Lower lobe of right lung (tissue), 2 donors: ENCODE results near the gene TM9SF3. TPM values are rescaled to one million over a fixed set of nuclear protein-coding genes. Genes with fewer than 3 reads are reported as not detected.
A peak's percentile ranks its signal among the peaks of the same experiment; 100 is the strongest.

ENCODE experiments used
- ATAC-seq, 2 donors: fragments of 200-7000 bp; cut with Tn5 transposase; one replicate each; pipeline ENCODE4 v1.9.1; 2020 to 2022; ENCODE audit warnings: mild to moderate bottlenecking in 2 of 2, moderate library complexity in 2 of 2
- DNase-seq: peaks from one replicate; pipeline ENCODE4 v3.0.0-alpha.2; 2020
- H3K27ac ChIP-seq: fragments of 200-600 bp; one replicate; pipeline ENCODE4 v1.8.0; 2022
- H3K27me3 ChIP-seq: fragments of 200-600 bp; one replicate; pipeline ENCODE4 v1.8.0; 2022; ENCODE audit warnings: low read depth
- H3K36me3 ChIP-seq: fragments of 200-600 bp; one replicate; pipeline ENCODE4 v1.8.0; 2022; ENCODE audit warnings: mild to moderate bottlenecking
- H3K4me1 ChIP-seq: fragments of 200-600 bp; one replicate; pipeline ENCODE4 v1.8.0; 2022
- H3K4me3 ChIP-seq: fragments of 200-600 bp; one replicate; pipeline ENCODE4 v1.8.0; 2022; ENCODE audit warnings: mild to moderate bottlenecking
- H3K9me3 ChIP-seq: fragments of 200-600 bp; one replicate; pipeline ENCODE4 v1.8.0; 2022
- intact Hi-C: fragments of 100-400 bp; cut with DNase I; formaldehyde crosslinking; loops from one replicate; pipeline ENCODE4 v1.11.0; 2022
- long read RNA-seq: library from polyadenylated mRNA; unstranded; transcript quantifications from one replicate; pipeline ENCODE4 v2.0.0, GENCODE V29; 2021
- total RNA-seq: library from RNA; stranded (reverse); fragmentation: NEBNext Ultra II Directional; extraction: Animal tissue kit (Norgen Biotek cat#: 25700); gene quantifications from one replicate; pipeline ENCODE4 v1.2.1, GENCODE V29; 2021
- TF ChIP-seq, protein P1 (sequence below): fragments of 200-600 bp; IDR thresholded peaks from one replicate; pipeline ENCODE4 v1.8.0; 2022; ENCODE audit warnings: antibody characterized with exemption, mild to moderate bottlenecking
- donor health status: DM: no; HTN: yes; CAD: no; lungs with severe emphysema.

The TM9SF3 gene
- total RNA-seq: 112 TPM
- long read RNA-seq, full-length matches to known transcripts: 316 of 358 reads
- long read RNA-seq, partial matches to known transcripts: 15 of 358 reads
- long read RNA-seq, other reads (novel, unspliced or antisense): 27 of 358 reads

DNA sequence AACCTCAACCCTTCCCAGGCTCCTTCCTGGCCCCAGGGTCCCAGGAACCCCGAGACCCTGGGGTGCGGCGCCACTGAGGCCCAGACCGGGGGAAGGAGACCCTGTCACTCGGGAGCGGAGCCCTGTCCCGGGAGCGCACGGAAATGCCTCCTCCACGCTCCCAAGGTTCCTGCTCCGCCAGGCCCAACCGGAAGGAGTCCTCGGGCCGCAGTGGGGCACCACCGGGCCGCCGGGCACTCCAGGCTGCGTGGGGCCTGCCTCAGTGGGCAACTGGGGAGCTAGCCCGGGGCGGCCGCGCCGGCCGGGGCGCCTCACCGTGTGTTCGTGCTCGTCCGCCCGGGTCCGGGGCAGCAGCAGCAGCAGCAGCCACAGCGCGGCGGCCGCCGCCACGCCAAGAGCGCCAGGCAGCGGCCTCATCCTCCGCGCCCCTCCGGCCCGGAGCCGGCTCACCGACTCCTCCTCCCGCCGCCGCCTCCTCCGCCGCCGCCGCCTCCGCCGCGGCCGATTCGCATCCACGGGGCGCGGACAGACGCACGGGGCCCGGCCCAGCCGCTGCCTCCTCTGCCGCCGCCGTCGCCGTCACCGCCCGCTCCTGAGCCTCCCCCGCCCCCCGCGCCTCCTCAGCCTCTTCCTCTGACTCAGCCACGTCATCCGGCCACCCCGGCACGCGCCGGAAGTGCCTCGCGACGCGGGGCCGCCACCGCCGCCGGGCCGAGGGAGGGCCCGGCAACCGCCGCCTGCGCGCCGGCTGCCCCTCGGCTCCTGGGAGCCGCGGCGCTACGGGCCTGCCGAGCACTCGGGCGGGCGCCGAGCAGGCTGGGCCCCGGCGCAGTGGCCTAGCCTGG, at the start of gene TM9SF3:
Gene TM9SF3 (minus strand): TSS at position 594 of the 845 bp plus-strand sequence. CDS start 177 bp downstream, at position 417.
- TF ChIP-seq, protein P1, sequence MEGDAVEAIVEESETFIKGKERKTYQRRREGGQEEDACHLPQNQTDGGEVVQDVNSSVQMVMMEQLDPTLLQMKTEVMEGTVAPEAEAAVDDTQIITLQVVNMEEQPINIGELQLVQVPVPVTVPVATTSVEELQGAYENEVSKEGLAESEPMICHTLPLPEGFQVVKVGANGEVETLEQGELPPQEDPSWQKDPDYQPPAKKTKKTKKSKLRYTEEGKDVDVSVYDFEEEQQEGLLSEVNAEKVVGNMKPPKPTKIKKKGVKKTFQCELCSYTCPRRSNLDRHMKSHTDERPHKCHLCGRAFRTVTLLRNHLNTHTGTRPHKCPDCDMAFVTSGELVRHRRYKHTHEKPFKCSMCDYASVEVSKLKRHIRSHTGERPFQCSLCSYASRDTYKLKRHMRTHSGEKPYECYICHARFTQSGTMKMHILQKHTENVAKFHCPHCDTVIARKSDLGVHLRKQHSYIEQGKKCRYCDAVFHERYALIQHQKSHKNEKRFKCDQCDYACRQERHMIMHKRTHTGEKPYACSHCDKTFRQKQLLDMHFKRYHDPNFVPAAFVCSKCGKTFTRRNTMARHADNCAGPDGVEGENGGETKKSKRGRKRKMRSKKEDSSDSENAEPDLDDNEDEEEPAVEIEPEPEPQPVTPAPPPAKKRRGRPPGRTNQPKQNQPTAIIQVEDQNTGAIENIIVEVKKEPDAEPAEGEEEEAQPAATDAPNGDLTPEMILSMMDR: no peak
- Histone ChIP-seq H3K4me1 (peaks cover 63% of the 10 kb centered on the region), H3K4me3 (peak within 1 kb of the TSS; percentile 77), H3K27me3 (no peaks in the 10 kb centered on the region), H3K36me3 (no peaks in the 10 kb centered on the region), H3K9me3 (no peaks in the 10 kb centered on the region), H3K27ac (peak within 1 kb of the TSS; percentile 98)
- intact Hi-C loops: no loop called here
- ATAC-seq (peak; percentile 94 to 96), DNase-seq (peak; percentile 97)

DNA sequence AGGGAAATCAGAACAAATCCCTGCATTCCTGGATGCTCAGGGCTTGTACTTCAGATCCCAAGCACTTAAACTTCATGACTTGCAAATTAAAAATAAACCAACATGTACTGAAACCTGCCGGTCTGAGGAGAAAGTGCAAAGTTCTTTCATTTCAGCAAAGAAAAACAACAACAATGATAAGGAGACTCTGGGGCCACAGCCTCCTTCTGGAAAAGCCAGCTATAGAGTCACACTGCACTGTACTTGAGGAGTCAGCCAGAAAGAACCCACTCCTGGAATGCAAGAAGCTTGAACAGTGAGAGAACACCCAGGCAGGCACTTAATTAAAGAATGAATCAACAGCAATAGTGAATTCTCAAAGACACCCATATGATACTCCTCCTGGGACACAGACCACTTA, 49.7 kb upstream of the TM9SF3 start:
- DNase-seq (no peak), ATAC-seq (no peak)
- intact Hi-C loops: no loop called here
- H3K9me3 ChIP-seq: no peaks in the 10 kb centered on the region
- no peaks in the 10 kb centered on the region for H3K4me1 ChIP-seq
- H3K36me3 ChIP-seq: no peaks in the 10 kb centered on the region
- no peak overlapping the region for H3K27ac ChIP-seq
- no peaks in the 10 kb centered on the region for H3K27me3 ChIP-seq
- TF ChIP-seq, protein P1: no peak
- no peak overlapping the region for H3K4me3 ChIP-seq

DNA sequence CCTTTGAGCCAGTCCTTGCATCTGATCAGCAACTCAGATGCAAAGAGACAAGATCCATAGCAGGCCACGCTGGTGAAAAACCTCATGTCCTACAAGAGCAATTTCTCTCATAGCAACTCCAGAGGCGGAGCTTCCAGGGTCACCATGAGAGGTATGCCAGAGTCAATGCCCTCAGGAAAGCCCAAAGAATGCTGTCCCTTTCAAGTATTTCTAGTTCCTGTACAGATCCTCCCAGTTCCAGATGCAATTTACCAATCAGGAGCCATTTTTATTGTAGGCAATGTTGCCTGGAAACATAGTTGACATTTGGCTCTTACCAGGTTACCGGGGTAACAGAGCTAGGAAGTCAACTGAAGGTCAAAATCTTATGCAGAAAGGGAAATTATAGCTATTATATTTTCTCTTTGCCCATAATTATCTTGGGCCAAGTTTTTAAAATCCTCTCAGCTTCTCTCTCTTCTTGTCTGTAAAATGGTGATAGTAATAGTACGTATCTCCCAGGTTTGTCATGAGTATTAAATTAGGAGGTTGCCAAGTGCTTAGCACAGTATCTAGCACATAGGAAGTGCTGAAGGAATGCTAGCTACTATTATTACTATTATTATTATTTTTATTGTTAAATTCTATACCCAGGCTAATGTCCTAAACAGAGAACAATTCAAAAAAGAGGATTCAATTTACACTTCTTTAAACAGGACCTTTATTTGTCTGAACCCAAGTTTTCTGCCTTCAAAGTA, 46.3 kb upstream of the TM9SF3 start:
- H3K4me3 ChIP-seq: no peak overlapping the region
- intact Hi-C loops: no loop called here
- H3K27ac ChIP-seq: no peak overlapping the region
- peak; percentile 28 to 73 for ATAC-seq
- no peaks in the 10 kb centered on the region for H3K36me3 ChIP-seq
- H3K9me3 ChIP-seq: no peaks in the 10 kb centered on the region
- H3K4me1 ChIP-seq: no peaks in the 10 kb centered on the region
- no peak for DNase-seq
- TF ChIP-seq, protein P1: no peak
- no peaks in the 10 kb centered on the region for H3K27me3 ChIP-seq

DNA sequence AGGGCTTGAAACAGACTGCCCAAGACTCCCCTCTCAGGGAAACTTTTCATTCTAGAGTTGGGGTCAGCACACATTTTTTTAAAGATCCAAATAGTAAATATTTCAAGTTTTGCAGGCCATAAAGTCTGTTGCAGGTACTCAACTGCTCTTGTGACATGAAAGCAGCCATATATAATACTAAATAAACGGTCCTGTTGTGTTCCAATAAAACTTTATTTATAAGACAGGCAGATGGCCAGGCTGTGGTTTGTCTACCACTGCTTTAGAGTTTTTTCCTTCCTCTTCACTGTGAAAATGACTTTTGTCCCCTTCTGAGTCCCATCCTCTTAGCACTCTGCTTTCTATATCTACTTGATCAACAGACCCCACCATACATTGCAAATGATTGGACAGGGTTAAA, 40.5 kb upstream of the TM9SF3 start:
- Histone ChIP-seq H3K36me3 (peaks cover 17% of the 10 kb centered on the region), H3K4me1 (no peaks in the 10 kb centered on the region), H3K9me3 (no peaks in the 10 kb centered on the region), H3K27ac (no peak overlapping the region), H3K27me3 (no peaks in the 10 kb centered on the region), H3K4me3 (no peak overlapping the region)
- TF ChIP-seq, protein P1: no peak
- no peak for DNase-seq
- intact Hi-C loops: no loop called here
- ATAC-seq: no peak

DNA sequence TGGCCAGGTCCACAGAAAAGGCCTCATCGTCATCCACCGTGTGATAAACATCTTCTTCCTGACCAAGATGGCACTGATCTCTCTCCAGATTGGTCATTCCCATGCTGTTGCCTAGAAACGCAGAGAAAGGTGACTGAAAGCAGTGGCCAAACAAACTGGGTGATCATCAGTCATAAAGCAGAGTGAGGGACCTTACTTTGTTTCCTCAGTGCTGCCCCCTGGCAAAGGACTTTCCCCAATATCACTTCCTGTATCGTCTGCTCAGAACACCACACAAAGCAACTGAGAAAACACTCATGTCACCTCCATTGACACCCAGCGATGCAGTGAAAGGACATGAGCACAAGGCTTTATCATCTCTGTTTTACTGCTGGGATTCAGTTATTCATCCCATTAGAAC, 40.0 kb upstream of the TM9SF3 start:
- Histone ChIP-seq H3K27ac (no peak overlapping the region), H3K36me3 (peaks cover 17% of the 10 kb centered on the region), H3K4me3 (no peak overlapping the region), H3K4me1 (no peaks in the 10 kb centered on the region), H3K27me3 (no peaks in the 10 kb centered on the region), H3K9me3 (no peaks in the 10 kb centered on the region)
- intact Hi-C loops: no loop called here
- TF ChIP-seq, protein P1: no peak
- DNase-seq: no peak
- ATAC-seq: no peak
